ENCODE data around the gene ZNF530. TPM values are rescaled to one million over a fixed set of nuclear protein-coding genes. Genes with fewer than 3 reads are reported as not detected.

The ZNF530 gene
- polyA plus RNA-seq, 3 donors = 0.72 to 1.3 (median 0.84) TPM

GRCh38 chr19:57633832-57634131, 34.1 kb downstream of the ZNF530 start:
- TF ChIP-seq CTCF (IDR thresholded peaks at IDR 0.05) = no peak
- Mint-ChIP-seq H3K9me3 (peaks cover 39 to 60% (median 50%) of the 10 kb centered on the region in 7 donors), H3K4me3 (peak overlapping the region; percentile 95), H3K4me1 (peaks cover 17% of the 10 kb centered on the region), H3K36me3 (peaks cover 40 to 44% of the 10 kb centered on the region in 2 donors), H3K27ac (peak overlapping the region in 4 of 7 donors; percentile 85 to 95 (median 92)), H3K27me3 (ENCODE audit: low read depth in 3 of 3) (peaks cover 0 to 5% (median 0%) of the 10 kb centered on the region in 3 donors)
- H3K79me2 ChIP-seq (ENCODE audit: insufficient read depth, low read length) = no peaks in the 10 kb centered on the region
- peak overlapping the region; percentile 91 for H2AFZ ChIP-seq (ENCODE audit: insufficient read depth, low read depth, low read length, poor library complexity, severe bottlenecking)
- peaks cover 41 to 54% of the 10 kb centered on the region in 2 donors for H3K9me3 ChIP-seq (replicated peaks in 1 of 2; ENCODE audit: control insufficient read depth in 1 of 2, insufficient read depth in 1 of 2, low read length in 2 of 2)
- WGBS (ENCODE audit: insufficient coverage) = 86% methylated on average over 6 of the region's 6 CpGs
- H3K27ac ChIP-seq (ENCODE audit: low read depth in 1 of 2, low read length in 2 of 2) = peak overlapping the region in 1 of 2 donors; percentile 87
- peaks cover 12% of the 10 kb centered on the region in 2 donors for H3K4me1 ChIP-seq (ENCODE audit: control insufficient read depth in 1 of 2, insufficient read depth in 2 of 2, low read length in 2 of 2)
- H3K4me3 ChIP-seq (replicated peaks in 1 of 3; ENCODE audit: low read depth in 2 of 3, low read length in 3 of 3) = peak overlapping the region; percentile 75 to 96 (median 92)
- peak overlapping the region; percentile 85 for H3K4me2 ChIP-seq (replicated peaks; ENCODE audit: extremely low read depth, low read length, poor library complexity, severe bottlenecking)
- H3K36me3 ChIP-seq (replicated peaks in 1 of 2; ENCODE audit: control insufficient read depth in 1 of 2, insufficient read depth in 2 of 2, low read length in 2 of 2) = peaks cover 35 to 45% of the 10 kb centered on the region in 2 donors
- peak overlapping the region; percentile 84 for H3K9ac ChIP-seq (ENCODE audit: insufficient read depth, low read length, poor library complexity, severe bottlenecking)
- intact Hi-C loops (cut with micrococcal nuclease) = loop anchor here (2.0 to 10.0 kb wide), 7 partner anchors 47 to 359 kb away; partner anchors contain the start of genes ZNF416 (in 2 of the 2), ZNF551 (in 2 of the 2), ZNF17 (in 1 of the 2) and ZNF548 (in 1 of the 2)
- no peaks in the 10 kb centered on the region for H4K20me1 ChIP-seq (ENCODE audit: insufficient read depth, low read length)
- no peak for DNase-seq
- no peaks in the 10 kb centered on the region for H3K27me3 ChIP-seq (ENCODE audit: control insufficient read depth in 2 of 2, insufficient read depth in 2 of 2, low read length in 2 of 2)

GRCh38 chr19:57637379-57637778, 37.7 kb downstream of the ZNF530 start:
- Mint-ChIP-seq H3K9me3 (peaks cover 63 to 76% (median 70%) of the 10 kb centered on the region in 7 donors), H3K4me3 (no peak overlapping the region), H3K4me1 (peaks cover 17% of the 10 kb centered on the region), H3K27ac (no peak overlapping the region), H3K36me3 (peaks cover 76 to 80% of the 10 kb centered on the region in 2 donors), H3K27me3 (ENCODE audit: low read depth in 3 of 3) (no peaks in the 10 kb centered on the region)
- Histone ChIP-seq H3K79me2 (ENCODE audit: insufficient read depth, low read length) (no peaks in the 10 kb centered on the region), H4K20me1 (ENCODE audit: insufficient read depth, low read length) (no peaks in the 10 kb centered on the region), H3K27ac (ENCODE audit: low read depth in 1 of 2, low read length in 2 of 2) (no peak overlapping the region), H3K36me3 (replicated peaks in 1 of 2; ENCODE audit: control insufficient read depth in 1 of 2, insufficient read depth in 2 of 2, low read length in 2 of 2) (peaks cover 64 to 81% of the 10 kb centered on the region in 2 donors), H3K4me2 (replicated peaks; ENCODE audit: extremely low read depth, low read length, poor library complexity, severe bottlenecking) (no peak overlapping the region), H2AFZ (ENCODE audit: insufficient read depth, low read depth, low read length, poor library complexity, severe bottlenecking) (no peak overlapping the region), H3K4me3 (replicated peaks in 1 of 3; ENCODE audit: low read depth in 2 of 3, low read length in 3 of 3) (peak overlapping the region in 1 of 3 experiments; percentile 26), H3K9me3 (replicated peaks in 1 of 2; ENCODE audit: control insufficient read depth in 1 of 2, insufficient read depth in 1 of 2, low read length in 2 of 2) (peaks cover 48 to 71% of the 10 kb centered on the region in 2 donors), H3K27me3 (ENCODE audit: control insufficient read depth in 2 of 2, insufficient read depth in 2 of 2, low read length in 2 of 2) (no peaks in the 10 kb centered on the region), H3K9ac (ENCODE audit: insufficient read depth, low read length, poor library complexity, severe bottlenecking) (no peak overlapping the region), H3K4me1 (ENCODE audit: control insufficient read depth in 1 of 2, insufficient read depth in 2 of 2, low read length in 2 of 2) (peaks cover 12% of the 10 kb centered on the region in 2 donors)
- TF ChIP-seq CTCF (IDR thresholded peaks at IDR 0.05) = no peak
- no peak for DNase-seq
- intact Hi-C loops (cut with micrococcal nuclease) = loop anchor here in 1 of 2 donors (10.0 kb wide), 2 partner anchors 253 to 363 kb away; partner anchors contain the start of gene ZNF548
- WGBS (ENCODE audit: insufficient coverage) = 100% methylated on average over 1 of the region's 4 CpGs

All from CD14-positive monocyte (primary cell).